Measurements from ENCODE around the gene RAG2. TPM values are rescaled to one million over a fixed set of nuclear protein-coding genes. Genes with fewer than 3 reads are reported as not detected.
"Not testable (repeated sequence)": the region's sequence is repeated elsewhere in the genome, so short reads cannot be mapped to it uniquely, and the experiment has no call there.

The RAG2 gene
- total RNA-seq, 3 donors from 2014 or later, result not detected

DNA sequence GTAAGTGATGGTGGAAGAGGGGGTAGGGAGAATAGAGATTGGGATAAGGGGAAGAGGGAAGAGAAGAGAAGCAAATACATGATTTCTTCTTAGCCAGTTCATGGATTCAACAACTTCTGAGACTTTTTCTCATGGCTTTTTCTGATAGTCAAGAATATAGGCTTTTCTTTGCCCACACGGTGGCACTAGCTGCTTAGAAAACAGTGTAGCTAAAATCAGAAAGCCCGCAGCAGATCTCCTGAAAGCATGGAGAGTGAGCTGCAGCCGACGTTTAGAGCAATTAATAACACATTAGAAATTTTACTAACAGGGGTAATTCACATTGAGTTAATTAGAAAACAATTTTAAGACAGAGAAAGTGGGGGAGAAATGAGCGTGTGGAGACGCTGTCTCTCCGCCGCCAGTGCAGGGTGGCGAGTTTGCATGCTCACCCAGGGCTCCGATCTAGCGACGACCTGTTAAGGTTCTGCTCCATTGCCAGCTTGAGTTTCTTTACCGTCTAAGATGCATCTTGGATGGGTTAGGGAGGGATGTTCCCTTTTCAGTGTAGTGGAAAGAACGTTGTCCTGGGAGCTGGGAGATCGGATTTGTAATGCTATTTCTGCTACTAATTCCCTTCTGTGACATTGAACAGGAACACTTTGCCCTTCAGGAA, 33.5 kb downstream of the RAG2 start:
- TF ChIP-seq, protein P1, sequence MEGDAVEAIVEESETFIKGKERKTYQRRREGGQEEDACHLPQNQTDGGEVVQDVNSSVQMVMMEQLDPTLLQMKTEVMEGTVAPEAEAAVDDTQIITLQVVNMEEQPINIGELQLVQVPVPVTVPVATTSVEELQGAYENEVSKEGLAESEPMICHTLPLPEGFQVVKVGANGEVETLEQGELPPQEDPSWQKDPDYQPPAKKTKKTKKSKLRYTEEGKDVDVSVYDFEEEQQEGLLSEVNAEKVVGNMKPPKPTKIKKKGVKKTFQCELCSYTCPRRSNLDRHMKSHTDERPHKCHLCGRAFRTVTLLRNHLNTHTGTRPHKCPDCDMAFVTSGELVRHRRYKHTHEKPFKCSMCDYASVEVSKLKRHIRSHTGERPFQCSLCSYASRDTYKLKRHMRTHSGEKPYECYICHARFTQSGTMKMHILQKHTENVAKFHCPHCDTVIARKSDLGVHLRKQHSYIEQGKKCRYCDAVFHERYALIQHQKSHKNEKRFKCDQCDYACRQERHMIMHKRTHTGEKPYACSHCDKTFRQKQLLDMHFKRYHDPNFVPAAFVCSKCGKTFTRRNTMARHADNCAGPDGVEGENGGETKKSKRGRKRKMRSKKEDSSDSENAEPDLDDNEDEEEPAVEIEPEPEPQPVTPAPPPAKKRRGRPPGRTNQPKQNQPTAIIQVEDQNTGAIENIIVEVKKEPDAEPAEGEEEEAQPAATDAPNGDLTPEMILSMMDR (IDR thresholded peaks at IDR 0.05), result no peak
- ATAC-seq (peak; percentile 70), DNase-seq (peak in 2 of 3 donors; percentile 26 to 73)
- H3K36me3 ChIP-seq (ENCODE audit: low read depth), result no peaks in the 10 kb centered on the region
- intact Hi-C loops (cut with DNase I, micrococcal nuclease), result loop anchor here (5.0 kb wide), 1 partner anchor 108 kb away; no protein-coding TSS in a partner anchor
- no peak overlapping the region for H3K4me3 ChIP-seq
- no peaks in the 10 kb centered on the region for H3K4me1 ChIP-seq (ENCODE audit: low read depth)
- H3K9me3 ChIP-seq, result no peaks in the 10 kb centered on the region

DNA sequence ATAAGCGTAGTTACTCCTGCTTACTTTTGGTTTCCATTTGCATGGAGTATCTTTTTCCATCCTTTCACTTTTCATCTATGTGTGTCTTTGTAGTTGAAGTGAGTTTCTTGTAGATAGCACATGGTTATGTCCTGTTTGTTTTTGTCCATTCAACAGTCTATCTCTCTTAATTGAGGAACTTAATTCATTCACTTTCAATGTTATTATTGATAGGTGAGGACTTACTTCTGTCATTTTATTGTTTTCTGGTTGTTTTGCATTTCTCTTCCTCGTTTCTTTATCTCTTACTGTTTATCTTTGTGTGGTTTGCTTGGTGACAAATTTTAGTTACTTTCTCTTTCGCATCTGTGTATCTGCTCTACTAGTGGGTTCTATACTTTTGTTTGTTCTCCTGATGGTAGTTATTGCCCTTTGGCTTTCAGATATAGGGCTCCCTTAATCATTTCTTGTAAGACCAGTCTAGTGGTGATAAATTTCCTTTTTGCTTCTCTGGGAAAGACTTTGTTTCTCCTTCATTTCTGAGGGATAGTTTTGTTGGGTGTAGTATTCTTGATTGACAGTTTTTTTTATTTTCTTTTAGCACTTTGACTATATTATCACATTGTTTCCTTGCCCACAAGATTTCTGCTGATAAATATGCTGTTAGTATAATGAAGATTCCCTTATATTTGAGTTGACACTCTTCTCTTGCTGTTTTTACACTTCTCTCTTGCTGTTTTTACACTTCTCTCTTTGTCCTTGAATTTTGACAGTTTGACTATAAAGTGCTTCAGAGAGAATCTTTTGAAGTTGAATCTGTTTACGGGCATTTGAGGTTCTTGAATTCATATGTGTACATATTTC, 39.2 kb downstream of the RAG2 start:
- Histone ChIP-seq H3K9me3 (no peaks in the 10 kb centered on the region), H3K4me1 (ENCODE audit: low read depth) (no peaks in the 10 kb centered on the region), H3K4me3 (no peak overlapping the region), H3K36me3 (ENCODE audit: low read depth) (no peaks in the 10 kb centered on the region)
- intact Hi-C loops (cut with DNase I, micrococcal nuclease), result no loop called here
- TF ChIP-seq, protein P1 (IDR thresholded peaks at IDR 0.05), result no peak
- DNase-seq (no peak), ATAC-seq (peak; percentile 60)

DNA sequence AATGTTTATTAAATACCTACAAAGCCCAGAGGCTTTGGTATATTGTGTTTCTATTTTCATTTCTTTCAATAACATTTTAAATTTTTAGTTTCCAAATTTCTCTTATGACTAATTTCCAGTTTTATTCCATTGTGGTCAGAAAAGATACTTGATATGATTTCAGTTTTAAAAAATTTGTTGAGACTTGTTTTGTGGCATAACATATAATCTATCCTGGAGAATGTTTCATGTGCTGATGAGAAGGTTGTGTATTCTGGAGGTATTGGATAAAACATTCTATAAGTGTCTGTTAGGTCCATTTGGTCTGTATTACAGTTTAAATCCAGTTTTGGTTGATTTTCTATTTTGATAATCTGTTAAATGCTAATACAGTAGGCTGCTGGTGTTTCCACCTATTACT, 40.0 kb downstream of the RAG2 start:
- TF ChIP-seq, protein P1 (IDR thresholded peaks at IDR 0.05), result no peak
- no peak for DNase-seq
- ATAC-seq, result no peak
- intact Hi-C loops (cut with DNase I, micrococcal nuclease), result no loop called here
- Histone ChIP-seq H3K36me3 (ENCODE audit: low read depth) (no peaks in the 10 kb centered on the region), H3K4me1 (ENCODE audit: low read depth) (no peaks in the 10 kb centered on the region), H3K4me3 (no peak overlapping the region), H3K9me3 (no peaks in the 10 kb centered on the region)

DNA sequence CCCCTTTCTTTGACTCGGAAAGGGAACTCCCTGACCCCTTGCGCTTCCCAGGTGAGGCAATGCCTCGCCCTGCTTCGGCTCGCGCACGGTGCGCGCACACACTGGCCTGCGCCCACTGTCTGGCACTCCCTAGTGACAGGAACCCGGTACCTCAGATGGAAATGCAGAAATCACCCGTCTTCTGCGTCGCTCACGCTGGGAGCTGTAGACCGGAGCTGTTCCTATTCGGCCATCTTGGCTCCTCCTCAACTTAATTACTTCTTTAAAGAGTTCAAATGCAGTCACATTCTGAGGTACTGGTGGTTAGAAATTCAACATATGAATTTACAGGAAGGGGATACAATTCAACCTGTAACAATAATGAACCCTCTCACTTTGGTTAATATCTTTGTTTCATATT, 40.6 kb downstream of the RAG2 start:
- H3K36me3 ChIP-seq (ENCODE audit: low read depth); H3K9me3 ChIP-seq; ATAC-seq; intact Hi-C loops (cut with DNase I, micrococcal nuclease); DNase-seq; H3K4me3 ChIP-seq; H3K4me1 ChIP-seq (ENCODE audit: low read depth): not testable (repeated sequence)

DNA sequence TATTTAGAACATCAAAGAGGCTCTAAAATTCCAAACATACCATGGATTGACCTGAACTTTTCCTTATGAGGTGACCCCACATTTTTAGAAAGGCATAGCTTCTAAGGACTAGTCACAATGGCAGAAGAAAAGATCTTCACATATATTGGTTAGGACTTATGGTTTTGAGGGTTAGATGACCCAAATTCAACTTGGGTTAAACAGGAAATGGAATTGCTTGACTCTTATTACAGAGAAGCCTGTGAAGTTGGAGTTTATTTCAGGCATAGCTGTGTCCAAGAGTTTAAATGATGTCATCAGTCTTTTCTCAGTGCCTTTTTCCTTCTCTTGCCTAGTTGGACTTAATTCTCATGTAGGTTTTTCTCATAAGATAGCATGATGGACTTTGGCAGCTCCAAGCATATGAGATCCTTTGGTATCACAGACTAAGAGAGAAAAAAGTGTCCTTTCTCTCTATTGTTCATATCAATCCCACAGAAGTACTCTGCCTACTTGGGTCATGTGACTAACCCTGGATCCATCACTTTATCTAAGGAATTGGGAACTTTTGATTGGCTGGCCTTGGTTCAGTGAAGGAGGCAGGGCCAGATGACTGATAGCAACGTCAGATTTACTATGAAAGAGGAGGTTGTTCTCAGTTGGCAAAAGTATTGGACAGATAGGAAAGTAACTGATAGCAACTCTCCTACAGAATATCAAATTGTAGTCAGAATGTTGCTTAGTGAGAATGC, 47.5 kb downstream of the RAG2 start:
- no peak overlapping the region for H3K4me3 ChIP-seq
- no peaks in the 10 kb centered on the region for H3K36me3 ChIP-seq (ENCODE audit: low read depth)
- ATAC-seq (no peak), DNase-seq (no peak)
- H3K9me3 ChIP-seq, result no peaks in the 10 kb centered on the region
- TF ChIP-seq, protein P1 (IDR thresholded peaks at IDR 0.05), result no peak
- intact Hi-C loops (cut with DNase I, micrococcal nuclease), result no loop called here
- H3K4me1 ChIP-seq (ENCODE audit: low read depth), result no peaks in the 10 kb centered on the region

Other genes with a start within 250 kb of the RAG2 start
- gene TRAF6, start 88.0 kb downstream of the RAG2 start, total RNA-seq, result 10 to 100 TPM; 15.5 to 19.2 (median 17.9) TPM
- gene RAG1, start 30.2 kb downstream of the RAG2 start, total RNA-seq, result 1 to 10 TPM; 1.5 to 1.9 (median 1.9) TPM
- gene IFTAP, start 3.7 kb downstream of the RAG2 start, total RNA-seq, result 10 to 100 TPM in 1 of 3 donors, 1 to 10 TPM in 2; 4.5 to 23.0 (median 9.3) TPM